RWPE1 (cell line): ENCODE measurements around the gene HCST.

ENCODE experiments used
- CTCF ChIA-PET: fragments of 350-600 bp; sonication (Branson Sonifier 250); formaldehyde crosslinking; extraction: SDS; loops from one replicate; lab custom pipeline; 2021; lab: Yijun Ruan, JAX
- POLR2A ChIA-PET: fragments of 400-600 bp; formaldehyde crosslinking; extraction: SDS; loops from one replicate; lab custom pipeline; 2020; ENCODE audit warnings: antibody characterized with exemption; ENCODE audit not compliant: low non-redundant PET; lab: Yijun Ruan, JAX
- DNase-seq: peaks from one replicate; pipeline ENCODE4 v3.0.0; 2012; ENCODE audit warnings: low spot score
- H3K27ac ChIP-seq: fragments of 450-650 bp; 2 replicates; pipeline ENCODE4 v1.5.1; 2017
- CTCF ChIP-seq: fragments of 450-650 bp; conservative IDR thresholded peaks from 2 replicates; pipeline ENCODE4 v1.5.1; 2017; ENCODE audit warnings: low read depth, mild to moderate bottlenecking

HCST gene

GRCh38 chr19:35860818-35861639 is 41.3 kb upstream of the HCST start:
- CTCF ChIA-PET, result no interaction called here

GRCh38 chr19:35861640-35862160 is 40.6 kb upstream of the HCST start:
- DNase-seq, result no peak
- ChIA-PET POLR2A (no interaction called here), CTCF (no interaction called here)
- H3K27ac ChIP-seq, result no peak overlapping the region
- TF ChIP-seq CTCF, result no peak

More at GRCh38 chr19:35860818-35861639, 41.3 kb upstream of the HCST start:
- TF ChIP-seq CTCF, result no peak
- no peak overlapping the region for H3K27ac ChIP-seq
- no peak for DNase-seq
- POLR2A ChIA-PET, result no interaction called here

- no peak for TF ChIP-seq CTCF
- CTCF ChIA-PET, result no interaction called here
- DNase-seq, result no peak
- POLR2A ChIA-PET, result no interaction called here
- H3K27ac ChIP-seq, result no peak overlapping the region
These were observed 39.8 kb upstream of the HCST start for GRCh38 chr19:35862528-35862927.

- DNase-seq, result no peak
- ChIA-PET CTCF (no interaction called here), POLR2A (no interaction called here)
- no peak for TF ChIP-seq CTCF
- no peak overlapping the region for H3K27ac ChIP-seq
These were observed 39.3 kb upstream of the HCST start for GRCh38 chr19:35863018-35863417.

- no peak for DNase-seq
- CTCF ChIA-PET, result interaction anchor here (0.9 kb wide), 1 partner anchor 19 kb away, joined by 3 read pairs; no protein-coding TSS in a partner anchor
- POLR2A ChIA-PET, result no interaction called here
- H3K27ac ChIP-seq, result no peak within 1 kb of the TSS
- no peak for TF ChIP-seq CTCF
These were observed 34.0 kb upstream of the HCST start, which contains the start of gene APLP1 for GRCh38 chr19:35868172-35868822. Gene APLP1, plus strand, starts transcription at chr19:35868574. Its CDS starts 63 bp downstream, at chr19:35868637.

- no peak for TF ChIP-seq CTCF
- no peak overlapping the region for H3K27ac ChIP-seq
- no peak for DNase-seq
- ChIA-PET CTCF (interaction anchor here (0.7 to 0.9 kb wide), 2 partner anchors 20 to 313 kb away, joined by 3 read pairs; no protein-coding TSS in a partner anchor), POLR2A (interaction anchor here (0.7 kb wide), 1 partner anchor 26 kb away, joined by 4 read pairs; no protein-coding TSS in a partner anchor)
These were observed 33.5 kb upstream of the HCST start for GRCh38 chr19:35868823-35869326.
